Activated naive CD4-positive, alpha-beta T cell treated with anti-CD3 and anti-CD28 coated beads for 36 hours (primary cell): Measurements from ENCODE around the gene MTHFD1L. TPM values are rescaled to one million over a fixed set of nuclear protein-coding genes. Genes with fewer than 3 reads are reported as not detected.
A peak's percentile ranks its signal among the peaks of the same experiment; 100 is the strongest.

Experiments used
- CTCF ChIA-PET: fragments of 350-600 bp; sonication (Branson Sonifier 250); formaldehyde crosslinking; loops from one replicate; lab custom pipeline; 2021; ENCODE audit warnings: antibody characterized with exemption; lab: Charles Lee
- DNase-seq: peaks from one replicate; pipeline ENCODE4 v3.0.0-alpha.2; 2020
- H3K27ac Mint-ChIP-seq: one replicate; pipeline ENCODE4 v1.8.0; 2021; ENCODE audit warnings: mild to moderate bottlenecking, mixed read lengths
- H3K27me3 Mint-ChIP-seq: one replicate; pipeline ENCODE4 v1.8.0; 2021; ENCODE audit warnings: low read depth, mixed read lengths
- H3K36me3 Mint-ChIP-seq: one replicate; pipeline ENCODE4 v1.8.0; 2021; ENCODE audit warnings: low read depth, mixed read lengths
- H3K4me1 Mint-ChIP-seq: one replicate; pipeline ENCODE4 v1.8.0; 2021; ENCODE audit warnings: low read depth, mixed read lengths
- H3K4me3 Mint-ChIP-seq: one replicate; pipeline ENCODE4 v1.8.0; 2021; ENCODE audit warnings: mild to moderate bottlenecking, moderate library complexity, mixed read lengths
- H3K9me3 Mint-ChIP-seq: one replicate; pipeline ENCODE4 v1.8.0; 2021; ENCODE audit warnings: mixed read lengths
- intact Hi-C: fragments of 100-400 bp; cut with micrococcal nuclease; formaldehyde crosslinking; loops from one replicate; pipeline ENCODE4 v1.15.1; 2023
- total RNA-seq, 2 experiments: library from RNA; stranded (reverse); gene quantifications; one replicate each; pipeline ENCODE4 v1.2.3, GENCODE V29; 2021

Gene MTHFD1L
- total RNA-seq, 2 experiments from 2014 or later: 181 to 194 TPM

DNA sequence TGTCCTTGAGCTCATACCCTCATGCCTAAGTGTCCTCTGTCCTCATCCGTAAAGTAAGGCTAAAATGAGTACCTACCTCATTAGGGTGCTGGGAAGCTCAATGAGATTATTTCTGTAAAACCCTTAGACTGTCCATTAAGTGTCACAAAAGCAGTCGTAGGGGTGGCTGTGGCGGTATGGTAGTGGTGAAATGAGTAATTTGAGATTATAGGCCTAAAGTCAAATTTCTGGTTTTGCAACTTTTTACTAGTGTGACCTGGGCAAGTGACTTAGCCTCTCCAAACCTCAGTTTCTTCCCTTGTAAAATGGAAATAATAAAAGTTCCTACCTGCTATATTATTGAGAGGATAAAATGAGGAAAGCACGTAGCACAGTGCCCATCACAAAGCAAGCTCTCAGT lies 226.1 kb downstream of the MTHFD1L start:
- no peak overlapping the region for H3K4me3 Mint-ChIP-seq
- H3K36me3 Mint-ChIP-seq: peaks cover 63% of the 10 kb centered on the region
- intact Hi-C loops: no loop called here
- H3K4me1 Mint-ChIP-seq: no peaks in the 10 kb centered on the region
- no peak overlapping the region for H3K27ac Mint-ChIP-seq
- H3K9me3 Mint-ChIP-seq: no peaks in the 10 kb centered on the region
- CTCF ChIA-PET: no interaction called here
- no peaks in the 10 kb centered on the region for H3K27me3 Mint-ChIP-seq
- DNase-seq: no peak

DNA sequence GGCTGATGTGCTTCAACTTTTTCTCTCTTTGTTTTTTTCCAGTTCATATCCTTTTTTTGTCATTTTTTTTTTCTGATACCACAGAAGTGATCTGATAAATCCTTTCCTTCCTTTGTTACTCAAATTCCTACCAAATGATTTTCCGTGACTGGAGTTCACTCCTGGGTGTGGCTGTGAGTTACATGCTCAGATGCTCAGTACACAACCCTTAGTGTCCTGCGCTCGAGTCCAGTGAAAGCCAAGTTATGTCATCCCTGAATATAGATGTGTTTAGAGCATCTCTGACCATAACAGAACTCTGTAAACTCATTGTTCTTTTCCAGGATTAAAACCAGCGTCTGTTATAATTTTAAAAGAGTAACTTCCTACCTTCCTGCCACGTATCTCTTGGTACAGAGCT lies 227.1 kb downstream of the MTHFD1L start:
- Mint-ChIP-seq H3K4me3 (no peak overlapping the region), H3K4me1 (no peaks in the 10 kb centered on the region), H3K9me3 (no peaks in the 10 kb centered on the region), H3K36me3 (peaks cover 70% of the 10 kb centered on the region), H3K27ac (no peak overlapping the region), H3K27me3 (no peaks in the 10 kb centered on the region)
- CTCF ChIA-PET: no interaction called here
- intact Hi-C loops: no loop called here
- DNase-seq: no peak

DNA sequence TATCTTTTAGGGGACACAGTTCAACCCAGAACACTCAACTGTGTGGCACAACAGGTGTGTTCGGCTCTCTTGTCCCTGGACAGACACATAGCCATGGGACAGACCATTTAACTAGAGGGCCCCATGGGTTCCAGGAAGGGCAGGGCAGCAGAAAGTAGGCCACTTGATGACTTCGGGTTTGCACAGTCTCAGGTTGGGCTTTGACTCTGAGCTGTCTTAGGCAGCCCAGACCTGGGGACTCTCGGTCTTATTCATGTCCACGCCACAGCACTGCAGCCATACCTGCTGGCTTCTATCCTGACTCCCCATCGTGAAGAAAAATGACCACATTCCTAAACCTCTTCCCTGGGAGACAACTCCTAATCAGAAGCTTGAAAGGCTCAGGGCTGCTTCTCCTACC lies 228.2 kb downstream of the MTHFD1L start:
- Mint-ChIP-seq H3K36me3 (peaks cover 72% of the 10 kb centered on the region), H3K9me3 (no peaks in the 10 kb centered on the region), H3K4me1 (no peaks in the 10 kb centered on the region), H3K27ac (no peak overlapping the region), H3K4me3 (no peak overlapping the region), H3K27me3 (no peaks in the 10 kb centered on the region)
- intact Hi-C loops: no loop called here
- no peak for DNase-seq
- CTCF ChIA-PET: no interaction called here

DNA sequence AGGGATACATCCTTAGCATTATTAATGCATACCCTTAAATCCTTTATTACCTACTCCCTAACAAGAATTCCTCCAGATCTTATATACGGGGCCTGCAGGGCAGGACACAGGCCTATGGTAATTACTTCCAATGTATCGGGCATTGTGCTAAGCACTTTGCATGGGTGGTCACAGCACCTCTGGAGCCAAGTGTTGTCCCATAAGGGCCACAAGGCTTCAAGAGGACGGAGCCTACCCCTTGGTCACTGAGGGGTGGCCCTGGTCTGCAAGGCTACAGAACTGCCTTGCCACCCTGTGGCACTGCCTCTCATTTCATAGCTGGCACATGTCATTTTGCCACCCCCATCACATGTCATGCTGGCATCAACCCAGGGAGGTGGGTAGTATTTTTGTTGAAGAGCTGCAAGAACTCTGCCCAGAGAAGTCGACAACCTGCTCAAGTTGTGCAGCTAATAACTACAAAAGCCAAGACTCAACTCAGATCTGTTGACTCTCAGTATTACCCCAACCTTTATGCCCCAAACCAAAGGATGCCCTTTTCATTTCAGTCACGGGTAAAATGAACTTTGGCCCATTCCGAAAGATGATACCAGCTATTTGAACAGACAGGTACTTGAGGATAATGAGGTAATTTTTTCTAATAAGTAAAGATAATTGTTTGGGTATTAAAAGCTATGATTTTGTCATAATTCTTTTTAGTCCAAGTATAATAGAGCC lies 230.2 kb downstream of the MTHFD1L start:
- Mint-ChIP-seq H3K27ac (no peak overlapping the region), H3K4me3 (no peak overlapping the region), H3K9me3 (no peaks in the 10 kb centered on the region), H3K4me1 (no peaks in the 10 kb centered on the region), H3K27me3 (no peaks in the 10 kb centered on the region), H3K36me3 (peaks cover 74% of the 10 kb centered on the region)
- intact Hi-C loops: no loop called here
- CTCF ChIA-PET: interaction anchor here (1.1 kb wide), 1 partner anchor 229 kb away, joined by 3 read pairs; no protein-coding TSS in a partner anchor
- no peak for DNase-seq

DNA sequence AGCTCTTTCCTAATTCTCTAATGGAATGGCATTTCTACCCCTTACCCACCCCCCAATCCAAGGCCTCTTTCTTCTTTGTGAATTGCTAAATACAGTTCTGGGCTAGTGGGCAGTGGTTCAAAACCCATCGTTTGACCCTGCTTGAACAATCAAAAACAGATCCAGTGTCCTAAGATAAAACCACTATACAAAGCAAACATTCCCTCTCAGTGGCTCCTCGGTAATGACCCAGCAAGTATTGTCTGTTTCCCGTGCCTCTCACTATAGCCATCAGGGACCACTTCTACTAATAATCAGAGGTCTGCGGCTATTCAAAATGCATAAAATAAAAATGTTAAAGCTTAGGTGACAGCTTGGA lies 230.7 kb downstream of the MTHFD1L start:
- no peak overlapping the region for H3K4me3 Mint-ChIP-seq
- H3K4me1 Mint-ChIP-seq: no peaks in the 10 kb centered on the region
- intact Hi-C loops: no loop called here
- no peak overlapping the region for H3K27ac Mint-ChIP-seq
- no peak for DNase-seq
- H3K36me3 Mint-ChIP-seq: peaks cover 72% of the 10 kb centered on the region
- H3K27me3 Mint-ChIP-seq: no peaks in the 10 kb centered on the region
- H3K9me3 Mint-ChIP-seq: no peaks in the 10 kb centered on the region
- CTCF ChIA-PET: no interaction called here

DNA sequence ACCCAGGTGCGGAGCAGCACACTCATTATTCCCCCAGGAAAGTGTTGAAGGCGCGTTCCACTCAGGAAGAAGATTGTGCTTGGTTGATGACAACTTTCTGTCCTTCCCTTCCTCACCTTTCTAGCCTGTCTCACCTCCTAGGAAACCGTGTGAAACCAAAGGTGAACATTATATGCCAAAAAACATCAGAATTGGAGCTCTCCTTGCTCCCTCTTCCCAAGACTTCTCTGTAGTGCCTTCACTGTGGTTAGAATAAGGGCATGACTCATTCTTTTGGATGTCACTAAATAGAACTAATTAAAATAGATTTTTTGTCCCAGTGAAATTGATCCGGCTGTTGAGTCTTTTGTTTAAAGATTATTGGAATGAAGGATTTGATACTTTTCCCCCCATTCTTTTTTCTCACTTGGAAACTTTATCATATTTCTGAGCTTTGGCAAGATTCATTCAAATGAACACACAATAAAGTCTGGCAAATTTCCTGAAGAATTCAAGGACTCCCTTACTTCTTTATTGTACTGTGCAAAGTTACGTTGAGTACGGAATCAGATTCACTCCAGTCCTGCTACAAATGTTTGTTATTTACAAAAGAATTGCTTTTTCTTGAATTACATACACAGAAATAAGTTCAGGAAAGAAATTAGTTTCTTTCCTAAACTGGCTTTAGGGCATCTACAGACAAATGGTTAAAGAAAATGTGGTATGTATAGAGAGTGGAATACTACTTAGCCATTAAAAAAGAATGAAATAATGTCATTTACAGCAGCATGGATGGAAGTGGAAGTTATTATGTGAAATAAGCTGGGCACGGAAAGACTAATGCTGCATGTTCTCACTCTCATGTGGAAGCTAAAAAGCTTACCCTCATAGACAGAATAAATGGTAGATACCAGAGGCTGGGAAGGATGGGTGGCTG lies 231.4 kb downstream of the MTHFD1L start:
- no peaks in the 10 kb centered on the region for H3K9me3 Mint-ChIP-seq
- CTCF ChIA-PET: interaction anchor here (0.6 kb wide), 1 partner anchor 380 kb away, joined by 4 read pairs; no protein-coding TSS in a partner anchor
- H3K27ac Mint-ChIP-seq: peak overlapping the region; percentile 41
- H3K27me3 Mint-ChIP-seq: no peaks in the 10 kb centered on the region
- H3K4me3 Mint-ChIP-seq: no peak overlapping the region
- H3K36me3 Mint-ChIP-seq: peaks cover 72% of the 10 kb centered on the region
- no peaks in the 10 kb centered on the region for H3K4me1 Mint-ChIP-seq
- DNase-seq: no peak
- intact Hi-C loops: no loop called here

DNA sequence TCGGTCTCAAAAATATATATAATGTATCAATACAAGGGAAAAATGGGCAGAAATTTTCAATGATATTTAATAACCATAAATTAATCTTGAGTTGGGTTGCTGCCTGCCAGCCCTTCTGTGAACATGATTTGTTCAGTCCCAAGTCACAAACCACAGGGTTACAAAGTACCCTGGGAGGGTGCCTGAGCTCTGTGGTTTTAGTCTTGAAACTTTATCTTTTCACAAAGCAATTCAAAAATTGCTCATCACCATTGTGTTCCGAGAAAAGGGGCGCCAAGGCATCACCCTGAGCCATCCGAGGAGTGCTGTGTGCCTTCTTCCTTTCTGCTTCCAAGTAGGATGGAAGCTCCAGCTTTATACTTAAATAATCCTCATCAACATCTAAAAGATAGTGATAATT lies 232.7 kb downstream of the MTHFD1L start:
- intact Hi-C loops: no loop called here
- Mint-ChIP-seq H3K4me1 (no peaks in the 10 kb centered on the region), H3K27me3 (no peaks in the 10 kb centered on the region), H3K4me3 (no peak overlapping the region), H3K27ac (no peak overlapping the region), H3K9me3 (no peaks in the 10 kb centered on the region), H3K36me3 (peaks cover 66% of the 10 kb centered on the region)
- no peak for DNase-seq
- CTCF ChIA-PET: no interaction called here

DNA sequence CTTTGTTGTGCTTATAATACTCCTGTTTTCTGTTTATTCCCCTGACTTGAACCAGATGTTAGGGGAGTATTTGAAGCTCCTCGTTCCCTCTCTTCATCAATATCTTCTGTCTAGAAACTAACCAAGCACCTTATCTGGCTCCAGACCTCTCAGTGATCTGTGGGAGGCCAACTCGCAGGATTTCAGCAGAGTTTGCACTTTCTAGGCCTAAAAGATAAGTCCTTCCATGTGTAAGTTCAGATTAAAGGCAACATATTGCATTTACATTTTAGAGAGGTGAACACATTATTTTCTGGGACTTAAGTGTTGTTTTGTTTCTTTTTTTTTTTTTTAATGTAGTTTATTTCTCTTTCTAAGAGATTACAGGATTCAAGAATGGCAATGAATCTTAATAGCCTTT lies 234.8 kb downstream of the MTHFD1L start:
- Mint-ChIP-seq H3K36me3 (peaks cover 56% of the 10 kb centered on the region), H3K4me3 (no peak overlapping the region), H3K9me3 (no peaks in the 10 kb centered on the region), H3K27ac (no peak overlapping the region), H3K27me3 (no peaks in the 10 kb centered on the region), H3K4me1 (no peaks in the 10 kb centered on the region)
- no peak for DNase-seq
- intact Hi-C loops: no loop called here
- CTCF ChIA-PET: interaction anchor here (0.7 kb wide), 1 partner anchor 228 kb away, joined by 3 read pairs; no protein-coding TSS in a partner anchor

DNA sequence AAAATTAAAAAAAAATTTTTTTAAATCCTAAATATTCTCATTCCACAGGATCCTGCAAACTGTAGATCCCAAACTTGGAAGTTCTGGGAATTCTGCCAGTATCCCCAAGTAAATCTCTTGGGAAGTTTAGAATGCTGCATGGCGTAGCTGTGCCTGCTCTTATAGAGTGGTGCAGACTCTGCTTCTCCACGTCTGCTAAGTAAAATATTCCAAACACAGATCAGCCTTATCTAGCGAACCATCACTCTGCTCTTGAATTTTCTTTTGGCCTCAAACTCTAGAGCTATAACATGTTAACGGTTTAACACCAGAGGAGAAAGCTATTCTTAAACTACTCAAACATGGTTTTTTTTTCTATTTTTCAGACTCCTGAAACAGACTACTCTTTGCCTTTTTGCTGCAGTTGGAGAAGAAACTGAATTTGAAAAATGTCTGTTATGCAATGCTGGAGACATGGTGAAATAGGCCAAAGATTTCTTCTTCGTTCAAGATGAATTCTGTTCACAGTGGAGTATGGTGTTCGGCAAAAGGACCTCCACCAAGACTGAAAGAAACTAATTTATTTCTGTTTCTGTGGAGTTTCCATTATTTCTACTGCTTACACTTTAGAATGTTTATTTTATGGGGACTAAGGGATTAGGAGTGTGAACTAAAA lies 235.8 kb downstream of the MTHFD1L start:
- no peak for DNase-seq
- no peak overlapping the region for H3K4me3 Mint-ChIP-seq
- H3K9me3 Mint-ChIP-seq: no peaks in the 10 kb centered on the region
- CTCF ChIA-PET: interaction anchor here (1.1 kb wide), 1 partner anchor 116 kb away, joined by 4 read pairs; no protein-coding TSS in a partner anchor
- no peak overlapping the region for H3K27ac Mint-ChIP-seq
- H3K4me1 Mint-ChIP-seq: no peaks in the 10 kb centered on the region
- H3K36me3 Mint-ChIP-seq: peaks cover 48% of the 10 kb centered on the region
- intact Hi-C loops: no loop called here
- no peaks in the 10 kb centered on the region for H3K27me3 Mint-ChIP-seq

DNA sequence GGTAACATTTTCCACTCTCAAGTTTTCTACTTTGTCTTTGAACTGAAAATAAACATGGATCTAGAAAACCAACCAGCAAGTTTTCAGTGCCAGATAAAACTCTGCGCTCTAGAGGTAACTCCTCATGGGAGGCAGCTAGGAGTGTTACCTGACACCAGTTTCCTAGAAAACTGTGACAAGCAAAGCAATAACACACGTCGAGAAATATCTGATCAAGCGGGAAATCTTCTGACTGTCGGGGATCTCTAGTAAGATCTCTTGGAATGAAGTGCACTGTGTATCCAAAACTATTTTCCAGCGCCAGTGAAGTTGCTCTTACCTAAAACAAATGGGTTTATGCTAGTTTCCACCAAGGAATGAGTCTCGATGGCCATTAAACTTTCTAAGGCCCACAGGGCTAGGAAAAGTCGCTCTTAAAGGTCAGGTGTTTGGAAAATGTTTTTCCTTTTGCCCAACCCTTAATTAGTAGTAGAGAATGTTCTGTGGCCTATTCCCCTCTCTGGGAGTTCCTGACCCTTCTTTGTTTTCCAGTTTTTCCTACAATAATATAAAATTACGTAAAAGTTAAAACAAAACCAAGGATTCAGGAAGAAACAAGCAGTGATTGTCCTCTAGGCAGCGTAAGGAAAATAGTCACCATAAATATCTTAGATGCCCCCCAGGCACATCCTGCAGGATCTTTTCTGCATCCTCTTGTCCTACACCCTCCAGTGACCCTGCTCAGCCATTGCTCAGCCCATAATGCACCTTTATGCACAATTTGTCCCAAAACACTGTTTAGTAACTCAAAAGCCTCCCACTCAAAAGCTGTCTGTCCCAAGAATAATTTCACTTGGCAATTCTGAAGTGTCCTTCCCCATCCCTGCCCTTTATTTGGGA lies 236.6 kb downstream of the MTHFD1L start:
- DNase-seq: no peak
- Mint-ChIP-seq H3K27ac (no peak overlapping the region), H3K4me3 (no peak overlapping the region), H3K36me3 (peaks cover 41% of the 10 kb centered on the region), H3K9me3 (no peaks in the 10 kb centered on the region), H3K27me3 (no peaks in the 10 kb centered on the region), H3K4me1 (no peaks in the 10 kb centered on the region)
- intact Hi-C loops: no loop called here
- CTCF ChIA-PET: interaction anchor here (1.1 kb wide), 1 partner anchor 116 kb away, joined by 4 read pairs; no protein-coding TSS in a partner anchor

DNA sequence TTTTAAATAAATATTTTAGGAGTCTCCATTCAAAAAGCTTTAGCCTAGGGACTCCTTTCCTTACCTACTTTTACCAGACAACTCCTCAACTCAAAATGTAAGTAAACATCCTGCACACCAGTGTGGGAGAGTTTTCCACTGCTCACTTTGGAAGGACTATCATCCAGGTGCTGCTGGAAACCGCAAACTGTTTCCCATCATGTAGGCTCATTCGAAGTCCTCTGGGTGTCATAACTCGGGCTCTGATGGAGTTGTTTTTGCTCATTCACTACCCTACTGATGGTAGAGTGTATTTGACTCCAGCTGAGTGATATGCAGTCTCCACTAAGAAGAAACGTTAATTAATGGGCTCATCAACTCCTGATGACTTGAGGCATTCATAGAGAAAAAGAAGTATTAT lies 237.8 kb downstream of the MTHFD1L start:
- no peak overlapping the region for H3K4me3 Mint-ChIP-seq
- H3K36me3 Mint-ChIP-seq: peaks cover 35% of the 10 kb centered on the region
- H3K9me3 Mint-ChIP-seq: no peaks in the 10 kb centered on the region
- intact Hi-C loops: no loop called here
- no peak overlapping the region for H3K27ac Mint-ChIP-seq
- H3K27me3 Mint-ChIP-seq: no peaks in the 10 kb centered on the region
- no peak for DNase-seq
- CTCF ChIA-PET: no interaction called here
- H3K4me1 Mint-ChIP-seq: no peaks in the 10 kb centered on the region
